Measurements from ENCODE around the gene RNF133. TPM values are rescaled to one million over a fixed set of nuclear protein-coding genes. Genes with fewer than 3 reads are reported as not detected.
"Not testable (repeated sequence)": the region's sequence is repeated elsewhere in the genome, so short reads cannot be mapped to it uniquely, and the experiment has no call there.

Gene RNF133
- total RNA-seq, 1 experiment from 2014 or later: 0.26 TPM

GRCh38 chr7:122686360-122686878 is 12.5 kb downstream of the RNF133 start:
- H3K4me1 ChIP-seq (ENCODE audit: insufficient read depth, low read length): no peaks in the 10 kb centered on the region
- no peak overlapping the region for H3K27ac ChIP-seq (ENCODE audit: low read length)
- H3K9me3 ChIP-seq (ENCODE audit: low read length): no peaks in the 10 kb centered on the region
- DNase-seq (no peak), ATAC-seq (no peak)
- H3K9ac ChIP-seq (ENCODE audit: low read length): no peak overlapping the region
- H3K4me3 ChIP-seq (ENCODE audit: low read length): no peak overlapping the region
- no peak overlapping the region for H2AFZ ChIP-seq (ENCODE audit: low read length)
- H3K79me2 ChIP-seq (ENCODE audit: low read length): no peaks in the 10 kb centered on the region
- no peak overlapping the region for H3K4me2 ChIP-seq (ENCODE audit: low read length)
- no peaks in the 10 kb centered on the region for H3K9me2 ChIP-seq (replicated peaks; ENCODE audit: low read length)
- H3K27me3 ChIP-seq (ENCODE audit: low read length): no peaks in the 10 kb centered on the region
- BruUV-seq (replicated peaks): no TSS peak
- no peaks in the 10 kb centered on the region for H4K20me1 ChIP-seq (ENCODE audit: low read length)
- H3K36me3 ChIP-seq (ENCODE audit: low read depth, low read length): no peaks in the 10 kb centered on the region
- no peak for TF ChIP-seq EZH2phosphoT487 (IDR thresholded peaks at IDR 0.05; ENCODE audit: borderline replicate concordance, low read length)
- TF ChIP-seq, protein P1, sequence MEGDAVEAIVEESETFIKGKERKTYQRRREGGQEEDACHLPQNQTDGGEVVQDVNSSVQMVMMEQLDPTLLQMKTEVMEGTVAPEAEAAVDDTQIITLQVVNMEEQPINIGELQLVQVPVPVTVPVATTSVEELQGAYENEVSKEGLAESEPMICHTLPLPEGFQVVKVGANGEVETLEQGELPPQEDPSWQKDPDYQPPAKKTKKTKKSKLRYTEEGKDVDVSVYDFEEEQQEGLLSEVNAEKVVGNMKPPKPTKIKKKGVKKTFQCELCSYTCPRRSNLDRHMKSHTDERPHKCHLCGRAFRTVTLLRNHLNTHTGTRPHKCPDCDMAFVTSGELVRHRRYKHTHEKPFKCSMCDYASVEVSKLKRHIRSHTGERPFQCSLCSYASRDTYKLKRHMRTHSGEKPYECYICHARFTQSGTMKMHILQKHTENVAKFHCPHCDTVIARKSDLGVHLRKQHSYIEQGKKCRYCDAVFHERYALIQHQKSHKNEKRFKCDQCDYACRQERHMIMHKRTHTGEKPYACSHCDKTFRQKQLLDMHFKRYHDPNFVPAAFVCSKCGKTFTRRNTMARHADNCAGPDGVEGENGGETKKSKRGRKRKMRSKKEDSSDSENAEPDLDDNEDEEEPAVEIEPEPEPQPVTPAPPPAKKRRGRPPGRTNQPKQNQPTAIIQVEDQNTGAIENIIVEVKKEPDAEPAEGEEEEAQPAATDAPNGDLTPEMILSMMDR (conservative IDR thresholded peaks at IDR 0.05; ENCODE audit: low read depth, low read length): no peak
- no peak for TF ChIP-seq EZH2 (IDR thresholded peaks at IDR 0.05; ENCODE audit: low read length, unreplicated experiment)
- ChIA-PET POLR2A (ENCODE audit: unreplicated experiment) (no interaction called here), CTCF (no interaction called here)
- intact Hi-C loops (cut with micrococcal nuclease): no loop called here
- H3F3A ChIP-seq (ENCODE audit: low read length, unreplicated experiment): no peaks in the 10 kb centered on the region

DNA sequence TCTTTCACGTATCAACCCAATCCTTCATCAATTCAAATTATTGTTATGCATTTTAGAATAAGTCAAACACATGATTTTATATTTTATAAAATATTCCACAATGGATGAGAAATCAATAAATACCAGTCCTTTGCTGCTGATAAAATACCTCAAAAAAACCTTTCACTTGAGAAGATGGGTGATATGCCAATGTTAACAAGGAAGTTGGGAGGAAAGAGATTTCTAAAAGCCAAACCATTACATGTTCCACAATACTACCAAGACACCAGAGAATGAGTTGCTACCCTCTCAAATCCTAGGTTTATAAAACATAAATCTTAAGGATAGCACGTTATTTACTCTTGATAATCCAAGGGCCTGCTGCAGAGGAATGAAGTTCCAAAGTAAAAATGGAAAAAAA is 14.4 kb downstream of the RNF133 start:
- ATAC-seq (no peak), DNase-seq (no peak)
- Histone ChIP-seq H3K9ac (ENCODE audit: low read length) (no peak overlapping the region), H3K79me2 (ENCODE audit: low read length) (no peaks in the 10 kb centered on the region), H3K4me1 (ENCODE audit: insufficient read depth, low read length) (no peaks in the 10 kb centered on the region; the same call in 1 of the 2 replicates), H2AFZ (ENCODE audit: low read length) (no peak overlapping the region), H3F3A (ENCODE audit: low read length, unreplicated experiment) (no peaks in the 10 kb centered on the region), H3K27ac (ENCODE audit: low read length) (no peak overlapping the region), H4K20me1 (ENCODE audit: low read length) (no peaks in the 10 kb centered on the region), H3K9me3 (ENCODE audit: low read length) (no peaks in the 10 kb centered on the region), H3K9me2 (replicated peaks; ENCODE audit: low read length) (no peaks in the 10 kb centered on the region), H3K27me3 (ENCODE audit: low read length) (no peaks in the 10 kb centered on the region), H3K4me2 (ENCODE audit: low read length) (no peak overlapping the region), H3K36me3 (ENCODE audit: low read depth, low read length) (no peaks in the 10 kb centered on the region), H3K4me3 (ENCODE audit: low read length) (no peak overlapping the region)
- intact Hi-C loops (cut with micrococcal nuclease): no loop called here
- BruUV-seq (replicated peaks): no TSS peak
- POLR2A ChIA-PET (ENCODE audit: unreplicated experiment): no interaction called here
- TF ChIP-seq, protein P1 (conservative IDR thresholded peaks at IDR 0.05; ENCODE audit: low read depth, low read length): no peak
- TF ChIP-seq EZH2phosphoT487 (IDR thresholded peaks at IDR 0.05; ENCODE audit: borderline replicate concordance, low read length) (no peak), EZH2 (IDR thresholded peaks at IDR 0.05; ENCODE audit: low read length, unreplicated experiment) (no peak)
- CTCF ChIA-PET: no interaction called here

GRCh38 chr7:122682815-122683550 is 15.9 kb downstream of the RNF133 start:
- Histone ChIP-seq H3K9me2 (replicated peaks; ENCODE audit: low read length) (no peaks in the 10 kb centered on the region), H3K27me3 (ENCODE audit: low read length) (no peaks in the 10 kb centered on the region), H3K79me2 (ENCODE audit: low read length) (no peaks in the 10 kb centered on the region), H3K9ac (ENCODE audit: low read length) (no peak overlapping the region), H3K4me3 (ENCODE audit: low read length) (no peak overlapping the region), H3K9me3 (ENCODE audit: low read length) (no peaks in the 10 kb centered on the region), H3F3A (ENCODE audit: low read length, unreplicated experiment) (no peaks in the 10 kb centered on the region), H2AFZ (ENCODE audit: low read length) (no peak overlapping the region), H3K4me2 (ENCODE audit: low read length) (no peak overlapping the region), H3K36me3 (ENCODE audit: low read depth, low read length) (no peaks in the 10 kb centered on the region), H3K4me1 (ENCODE audit: insufficient read depth, low read length) (no peaks in the 10 kb centered on the region; the same call in 1 of the 2 replicates), H3K27ac (ENCODE audit: low read length) (no peak overlapping the region), H4K20me1 (ENCODE audit: low read length) (no peaks in the 10 kb centered on the region)
- TF ChIP-seq EZH2phosphoT487 (IDR thresholded peaks at IDR 0.05; ENCODE audit: borderline replicate concordance, low read length) (no peak), EZH2 (IDR thresholded peaks at IDR 0.05; ENCODE audit: low read length, unreplicated experiment) (no peak)
- TF ChIP-seq, protein P1 (conservative IDR thresholded peaks at IDR 0.05; ENCODE audit: low read depth, low read length): no peak
- no peak for DNase-seq
- POLR2A ChIA-PET (ENCODE audit: unreplicated experiment): no interaction called here
- CTCF ChIA-PET: no interaction called here
- BruUV-seq (replicated peaks): no TSS peak
- ATAC-seq: no peak
- intact Hi-C loops (cut with micrococcal nuclease): no loop called here

- H4K20me1 ChIP-seq (ENCODE audit: low read length); DNase-seq; H3K27me3 ChIP-seq (ENCODE audit: low read length); H3K9me2 ChIP-seq (replicated peaks; ENCODE audit: low read length); H2AFZ ChIP-seq (ENCODE audit: low read length); H3K9ac ChIP-seq (ENCODE audit: low read length); ATAC-seq; H3K4me1 ChIP-seq (ENCODE audit: insufficient read depth, low read length); H3K9me3 ChIP-seq (ENCODE audit: low read length); H3K36me3 ChIP-seq (ENCODE audit: low read depth, low read length); H3K4me3 ChIP-seq (ENCODE audit: low read length); H3K79me2 ChIP-seq (ENCODE audit: low read length); POLR2A ChIA-PET (ENCODE audit: unreplicated experiment); BruUV-seq (replicated peaks); H3F3A ChIP-seq (ENCODE audit: low read length, unreplicated experiment); CTCF ChIA-PET; H3K27ac ChIP-seq (ENCODE audit: low read length); intact Hi-C loops (cut with micrococcal nuclease); H3K4me2 ChIP-seq (ENCODE audit: low read length): not testable (repeated sequence)
Measured at GRCh38 chr7:122681186-122681585, 17.7 kb downstream of the RNF133 start.

Data from PC-3 (cell line).